GM08714 (cell line): Measurements from ENCODE around the gene SASS6.
A peak's percentile ranks its signal among the peaks of the same experiment; 100 is the strongest.

Experiments
- H3K4me3 ChIP-seq: fragments of 200-500 bp; sonication (Bioruptor generic); 2 replicates; pipeline ENCODE4 v1.5.1; 2014; ENCODE audit warnings: mild to moderate bottlenecking, low read length, inconsistent platforms
- ZNF274 ChIP-seq: IDR thresholded peaks from 2 replicates; pipeline ENCODE4 v1.6.1; 2012; ENCODE audit warnings: mild to moderate bottlenecking, low read depth, low read length

Gene SASS6

GRCh38 chr1:100132566-100133477 lies at the start of gene SASS6, which contains the start of gene TRMT13:
Gene SASS6 (minus strand): TSS chr1:100132930. CDS start chr1:100132814, 116 bp downstream.
Gene TRMT13 (plus strand): TSS chr1:100133163. CDS start chr1:100133169, 6 bp downstream.
- H3K4me3 ChIP-seq: peak within 1 kb of the TSS; percentile 91
- no peak for TF ChIP-seq ZNF274

- H3K4me3 ChIP-seq: no peak within 1 kb of the TSS
- no peak for TF ChIP-seq ZNF274
Observed at GRCh38 chr1:100178091-100178490, 45.4 kb upstream of the SASS6 start, which contains the start of gene LRRC39. Gene LRRC39 (minus strand): TSS chr1:100178256. CDS start chr1:100168516, 9,740 bp downstream.

GRCh38 chr1:100177295-100178041 lies 44.7 kb upstream of the SASS6 start:
- no peak for TF ChIP-seq ZNF274
- H3K4me3 ChIP-seq: no peak overlapping the region

- no peak for TF ChIP-seq ZNF274
- no peak overlapping the region for H3K4me3 ChIP-seq
Observed at GRCh38 chr1:100168051-100168450, 35.3 kb upstream of the SASS6 start.

- no peak for TF ChIP-seq ZNF274
- no peak overlapping the region for H3K4me3 ChIP-seq
Observed at GRCh38 chr1:100164702-100165101, 32.0 kb upstream of the SASS6 start.

- TF ChIP-seq ZNF274: no peak
- H3K4me3 ChIP-seq: no peak overlapping the region
Observed at GRCh38 chr1:100164216-100164615, 31.5 kb upstream of the SASS6 start.

GRCh38 chr1:100162881-100163280 lies 30.2 kb upstream of the SASS6 start:
- H3K4me3 ChIP-seq: no peak overlapping the region
- TF ChIP-seq ZNF274: no peak

- TF ChIP-seq ZNF274: no peak
- no peak overlapping the region for H3K4me3 ChIP-seq
Observed at GRCh38 chr1:100152271-100152670, 19.5 kb upstream of the SASS6 start.

- H3K4me3 ChIP-seq: no peak overlapping the region
Observed at GRCh38 chr1:100151679-100152078, 18.9 kb upstream of the SASS6 start.

GRCh38 chr1:100147875-100148274 lies 15.1 kb upstream of the SASS6 start:
- H3K4me3 ChIP-seq: no peak overlapping the region
- no peak for TF ChIP-seq ZNF274

More at GRCh38 chr1:100151679-100152078, 18.9 kb upstream of the SASS6 start:
- no peak for TF ChIP-seq ZNF274

- no peak for TF ChIP-seq ZNF274
Observed at GRCh38 chr1:100146958-100147357, 14.2 kb upstream of the SASS6 start.

GRCh38 chr1:100145116-100145515 lies 12.4 kb upstream of the SASS6 start:
- H3K4me3 ChIP-seq: no peak overlapping the region
- no peak for TF ChIP-seq ZNF274

More at GRCh38 chr1:100146958-100147357, 14.2 kb upstream of the SASS6 start:
- H3K4me3 ChIP-seq: no peak overlapping the region

- H3K4me3 ChIP-seq: no peak overlapping the region
- no peak for TF ChIP-seq ZNF274
Observed at GRCh38 chr1:100142343-100142742, 9.6 kb upstream of the SASS6 start.

- TF ChIP-seq ZNF274: no peak
Observed at GRCh38 chr1:100141192-100141591, 8.5 kb upstream of the SASS6 start.

GRCh38 chr1:100137602-100138001 lies 4.9 kb upstream of the SASS6 start:
- TF ChIP-seq ZNF274: no peak
- no peak overlapping the region for H3K4me3 ChIP-seq

More at GRCh38 chr1:100141192-100141591, 8.5 kb upstream of the SASS6 start:
- H3K4me3 ChIP-seq: no peak overlapping the region

- no peak overlapping the region for H3K4me3 ChIP-seq
- TF ChIP-seq ZNF274: no peak
Observed at GRCh38 chr1:100134872-100135271, 2.1 kb upstream of the SASS6 start.
